NCI-H82 treated with DMSO at 0.1 percent for 48 hours (cell line): ENCODE measurements around the gene CCNE1.
"Not testable (repeated sequence)": the region's sequence is repeated elsewhere in the genome, so short reads cannot be mapped to it uniquely, and the experiment has no call there.

Source experiments
- DNase-seq: peaks from one replicate; lab custom pipeline; 2025; ENCODE audit not compliant: unreplicated experiment; lab: John Stamatoyannopoulos, UW

The CCNE1 gene

DNA sequence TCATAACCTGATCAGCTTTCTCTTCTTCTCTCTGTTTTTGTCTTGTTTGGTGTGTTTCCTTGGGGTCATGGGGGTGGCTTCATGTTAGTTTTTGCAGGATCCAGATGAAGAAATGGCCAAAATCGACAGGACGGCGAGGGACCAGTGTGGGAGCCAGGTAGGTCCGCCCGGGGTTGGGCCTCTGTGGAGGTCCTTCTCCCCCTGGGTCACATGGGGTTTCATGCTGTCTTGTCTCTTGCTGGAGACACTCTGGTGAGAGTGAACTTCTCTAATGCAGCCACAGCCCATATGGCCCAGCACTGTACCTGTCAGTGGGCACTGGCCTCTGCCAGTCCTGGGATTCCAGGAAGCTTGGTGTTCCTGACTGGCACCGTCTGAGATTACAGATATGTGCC lies 1.1 kb downstream of the CCNE1 start:
- DNase-seq: no peak

DNA sequence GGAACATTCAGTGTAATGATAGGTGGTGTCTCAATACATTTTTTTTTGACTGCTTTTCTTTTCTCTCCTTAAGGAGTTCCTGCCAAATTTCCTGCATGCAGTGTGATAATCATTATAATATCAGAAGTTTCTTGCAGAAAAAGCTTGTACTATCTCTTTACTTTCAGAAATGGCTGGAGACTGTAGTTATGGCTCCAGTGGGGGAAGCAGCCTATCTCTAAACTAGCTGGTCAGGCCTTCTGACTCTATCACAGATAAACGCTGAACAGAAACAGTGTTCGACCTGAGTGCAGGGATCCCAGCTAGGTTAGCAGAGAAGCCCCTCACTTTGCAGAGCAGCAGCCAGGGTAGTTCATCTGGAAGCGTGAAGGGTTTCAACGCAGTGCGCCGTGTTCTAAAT lies 1.9 kb downstream of the CCNE1 start:
- DNase-seq: no peak

DNA sequence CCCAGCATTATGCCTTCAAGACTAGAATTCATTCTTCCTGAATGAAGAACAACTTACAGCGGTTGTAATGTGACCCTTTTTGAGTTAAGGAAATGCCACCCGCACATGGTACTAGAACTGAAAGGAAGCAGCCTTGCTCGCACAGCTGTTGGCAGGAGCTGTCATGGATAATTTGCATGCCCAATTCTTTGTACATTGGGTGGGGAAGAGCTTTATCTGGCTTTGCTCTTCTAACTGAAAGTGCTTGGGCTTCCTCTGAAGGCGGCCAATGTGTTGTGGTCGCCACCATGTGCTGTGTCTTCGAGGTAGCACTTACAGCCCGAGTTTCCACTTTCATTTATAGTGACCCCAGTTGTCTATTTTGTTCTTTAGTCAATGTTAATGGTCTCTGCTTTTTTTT lies 3.4 kb downstream of the CCNE1 start:
- DNase-seq: no peak

DNA sequence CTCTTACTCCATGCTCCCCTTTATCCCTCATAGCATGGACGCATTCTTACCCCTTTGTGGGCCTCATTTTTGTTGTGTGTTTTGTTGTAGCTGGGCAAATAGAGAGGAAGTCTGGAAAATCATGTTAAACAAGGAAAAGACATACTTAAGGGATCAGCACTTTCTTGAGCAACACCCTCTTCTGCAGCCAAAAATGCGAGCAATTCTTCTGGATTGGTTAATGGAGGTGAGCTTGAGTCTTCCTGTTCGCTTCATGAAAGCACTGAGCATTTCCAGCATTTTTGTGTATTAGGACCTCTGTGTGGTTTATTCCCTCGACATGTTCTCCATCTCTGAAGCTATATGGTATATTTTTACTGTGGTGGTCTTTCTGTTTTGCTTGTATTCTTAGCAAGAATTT lies 5.5 kb downstream of the CCNE1 start:
- no peak for DNase-seq

DNA sequence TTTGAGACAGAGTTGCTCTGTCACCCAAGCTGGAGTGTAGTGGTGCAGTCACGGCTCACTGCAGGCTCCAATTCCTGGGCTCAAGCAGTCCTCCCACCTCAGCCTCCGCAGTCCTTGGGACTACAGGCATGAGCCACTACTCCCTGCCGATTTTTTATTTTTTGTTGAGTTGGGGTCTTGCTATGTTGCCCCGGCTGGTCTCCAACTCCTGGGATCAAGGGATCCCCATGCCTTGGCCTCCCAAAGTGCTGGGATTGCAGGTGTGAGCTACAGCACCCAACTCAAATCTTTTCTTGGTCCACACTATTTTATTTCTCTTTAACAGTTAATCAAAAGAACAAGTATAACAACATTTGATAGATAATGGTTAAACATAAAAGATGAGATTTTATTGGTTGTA lies 7.5 kb downstream of the CCNE1 start:
- no peak for DNase-seq

DNA sequence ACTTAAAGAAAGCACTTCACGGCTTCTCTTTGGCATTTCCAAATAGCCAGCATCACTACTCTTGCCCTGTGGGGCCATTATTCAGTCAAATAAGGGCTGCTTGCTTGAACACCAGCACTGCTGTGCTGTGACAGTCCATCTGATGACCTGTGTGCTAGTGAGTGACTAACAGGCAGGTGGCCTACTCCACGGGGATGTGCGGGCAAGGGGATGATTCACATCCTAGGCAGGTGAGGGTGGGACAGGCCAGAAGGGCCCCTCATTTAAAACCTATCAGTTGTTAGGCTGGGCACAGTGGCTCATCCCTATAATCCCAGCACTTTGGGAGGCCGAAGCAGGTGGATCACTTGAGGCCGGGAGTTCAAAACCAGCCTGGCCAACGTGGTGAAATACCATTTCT lies 8.2 kb downstream of the CCNE1 start:
- DNase-seq: no peak

DNA sequence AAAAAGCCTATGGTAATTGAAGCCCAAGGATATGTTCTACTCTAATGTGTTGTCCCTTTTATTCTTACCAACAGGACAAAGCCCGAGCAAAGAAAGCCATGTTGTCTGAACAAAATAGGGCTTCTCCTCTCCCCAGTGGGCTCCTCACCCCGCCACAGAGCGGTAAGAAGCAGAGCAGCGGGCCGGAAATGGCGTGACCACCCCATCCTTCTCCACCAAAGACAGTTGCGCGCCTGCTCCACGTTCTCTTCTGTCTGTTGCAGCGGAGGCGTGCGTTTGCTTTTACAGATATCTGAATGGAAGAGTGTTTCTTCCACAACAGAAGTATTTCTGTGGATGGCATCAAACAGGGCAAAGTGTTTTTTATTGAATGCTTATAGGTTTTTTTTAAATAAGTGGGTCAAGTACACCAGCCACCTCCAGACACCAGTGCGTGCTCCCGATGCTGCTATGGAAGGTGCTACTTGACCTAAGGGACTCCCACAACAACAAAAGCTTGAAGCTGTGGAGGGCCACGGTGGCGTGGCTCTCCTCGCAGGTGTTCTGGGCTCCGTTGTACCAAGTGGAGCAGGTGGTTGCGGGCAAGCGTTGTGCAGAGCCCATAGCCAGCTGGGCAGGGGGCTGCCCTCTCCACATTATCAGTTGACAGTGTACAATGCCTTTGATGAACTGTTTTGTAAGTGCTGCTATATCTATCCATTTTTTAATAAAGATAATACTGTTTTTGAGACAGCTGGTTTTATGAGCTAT lies 12.0 kb downstream of the CCNE1 start:
- no peak for DNase-seq

DNA sequence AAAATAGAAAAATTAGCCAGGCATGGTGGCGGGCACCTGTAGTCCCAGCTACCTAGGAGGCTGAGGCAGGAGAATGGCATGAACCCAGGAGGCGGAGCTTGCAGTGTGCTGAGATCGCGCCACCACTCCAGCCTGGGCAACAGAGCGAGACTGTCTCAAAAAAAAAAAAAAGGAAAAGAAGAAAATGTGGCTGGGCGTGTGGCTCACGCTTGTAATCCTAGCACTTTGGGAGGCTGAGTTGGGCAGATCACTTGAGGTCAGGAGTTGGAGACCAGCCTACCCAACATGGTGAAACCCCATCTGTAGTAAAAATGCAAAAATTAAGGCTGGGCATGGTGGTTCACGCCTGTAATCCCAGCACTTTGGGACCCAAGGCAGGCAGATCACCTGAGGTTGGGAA lies 13.5 kb downstream of the CCNE1 start:
- DNase-seq: not testable (repeated sequence)

DNA sequence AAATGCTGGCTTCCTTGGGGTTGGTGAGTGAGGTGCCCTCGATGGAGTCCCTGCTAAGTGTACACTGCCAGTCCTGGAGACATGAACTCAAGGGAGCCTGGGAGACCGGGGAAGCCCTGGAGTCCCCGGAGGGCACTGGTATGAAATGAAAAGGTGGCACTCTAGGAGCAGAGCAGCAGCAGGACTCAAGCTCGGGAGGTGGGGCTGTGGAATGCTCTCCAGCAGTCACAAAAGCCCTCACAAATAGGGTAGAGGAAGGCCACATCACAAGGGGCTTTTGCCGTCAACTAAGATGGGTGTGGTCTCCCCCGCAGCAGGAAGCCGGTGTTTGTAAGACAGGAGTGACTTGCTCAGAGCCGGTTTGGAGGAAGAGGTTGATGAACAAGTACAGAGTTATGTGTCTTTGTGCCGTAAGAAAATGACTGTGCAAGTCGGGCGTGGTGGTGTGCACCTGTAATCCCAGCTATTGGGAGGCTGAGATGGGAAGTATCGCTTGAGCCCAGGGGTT lies 19.3 kb downstream of the CCNE1 start:
- DNase-seq: no peak

DNA sequence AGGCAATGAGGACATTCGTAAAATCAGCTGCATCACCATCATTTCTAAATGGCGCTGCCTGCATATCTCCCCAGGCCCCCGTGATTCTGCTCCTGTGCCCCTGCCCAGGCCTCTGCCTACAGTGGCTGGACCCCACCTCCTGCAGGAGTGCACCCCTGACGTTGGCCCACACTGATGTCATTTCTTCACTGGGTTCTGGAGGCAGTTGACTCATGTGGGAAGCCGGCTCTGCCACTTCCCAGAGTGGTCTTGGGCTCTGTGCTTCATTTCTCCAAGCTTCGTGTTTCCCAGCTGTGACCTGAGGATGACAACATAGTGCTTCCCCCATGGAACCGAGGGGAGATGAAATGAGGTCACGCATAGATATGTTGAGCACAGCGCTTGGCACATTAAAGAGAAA lies 19.9 kb downstream of the CCNE1 start:
- no peak for DNase-seq

DNA sequence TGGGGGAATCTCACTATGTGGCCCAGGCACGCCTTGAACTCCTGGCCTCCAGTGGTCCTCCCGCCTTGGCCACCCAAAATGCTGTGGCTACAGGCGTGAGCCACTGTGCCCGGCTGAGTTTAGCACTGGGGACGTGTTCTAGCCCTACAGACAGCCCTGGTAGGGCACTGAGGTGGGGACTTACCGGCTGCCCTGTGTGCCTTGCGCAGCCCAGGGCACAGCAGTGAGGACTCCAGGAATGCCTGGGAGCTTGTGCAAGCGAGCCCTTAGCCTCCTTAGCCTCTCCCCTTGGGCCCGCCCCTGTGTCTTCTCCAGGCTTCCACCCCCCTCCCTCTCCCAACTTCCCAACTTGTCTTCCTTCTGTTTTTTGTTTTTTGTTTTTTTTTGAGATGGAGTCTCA lies 21.0 kb downstream of the CCNE1 start:
- DNase-seq: no peak

DNA sequence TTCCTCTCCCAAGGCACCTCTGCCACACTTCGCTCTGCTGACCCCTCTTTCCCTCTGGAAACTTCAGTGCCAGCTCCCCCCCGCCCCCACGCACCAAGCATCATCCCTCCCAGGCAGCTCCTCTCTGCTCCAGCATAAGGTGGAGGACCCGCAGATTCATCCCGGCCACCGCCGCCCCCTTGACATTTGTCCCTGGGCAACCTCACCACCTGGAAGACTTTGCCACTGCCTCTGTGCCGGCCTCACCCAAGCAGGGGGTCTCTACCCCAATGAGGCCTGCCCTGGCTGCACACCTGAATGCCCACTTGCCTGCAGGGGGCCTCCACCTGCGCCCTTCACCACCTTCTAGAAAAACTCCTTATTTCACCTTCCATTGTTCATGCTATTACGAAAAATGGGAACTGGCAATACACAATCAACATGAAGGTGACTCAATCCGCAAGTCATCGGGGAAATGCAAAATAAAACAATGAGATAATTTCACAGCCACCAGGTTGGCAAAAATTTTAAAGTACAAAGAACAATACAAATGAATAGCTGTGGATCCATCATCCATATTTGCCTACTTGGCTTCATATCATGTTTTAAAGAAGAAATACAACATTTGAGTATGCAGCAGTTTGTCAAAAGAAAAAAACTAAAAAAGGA lies 21.9 kb downstream of the CCNE1 start:
- no peak for DNase-seq

DNA sequence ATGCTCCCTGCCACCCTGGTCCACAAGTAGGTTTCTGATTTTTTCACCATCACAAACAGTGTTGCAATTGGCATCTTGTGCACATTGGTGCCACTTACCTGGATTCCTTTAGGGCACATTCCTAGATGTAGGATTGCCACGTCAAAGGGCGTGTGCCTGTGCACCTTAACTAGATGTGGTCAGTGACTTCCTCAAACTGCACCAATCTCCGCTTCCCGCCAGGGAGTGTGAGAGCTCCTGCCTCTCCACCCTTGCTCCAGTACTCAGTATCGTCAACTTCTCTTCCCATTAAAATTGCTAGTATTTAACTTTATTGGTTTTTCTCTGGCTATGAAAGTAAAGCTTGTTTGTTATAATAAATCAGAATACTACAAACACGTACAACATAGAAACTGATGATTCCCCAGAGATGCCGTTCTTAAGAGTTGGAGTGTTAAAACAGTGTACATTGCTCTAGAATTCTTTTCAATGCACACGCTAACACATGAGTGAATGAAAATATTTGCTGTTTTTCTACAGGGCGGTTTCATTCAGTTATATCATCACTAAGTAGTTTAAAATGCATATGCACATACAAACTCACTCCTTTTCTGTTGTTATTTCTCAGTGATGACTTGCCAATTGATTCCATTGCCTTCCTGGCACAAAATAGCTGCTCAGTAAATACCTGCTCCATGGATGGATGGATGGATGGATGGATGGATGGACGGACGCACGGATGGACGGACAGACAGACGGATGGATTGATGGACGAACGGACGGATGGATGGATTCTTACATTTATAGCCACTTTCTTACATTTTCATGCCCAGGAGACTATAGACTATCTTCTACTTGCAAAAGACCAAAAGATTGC lies 23.4 kb downstream of the CCNE1 start:
- DNase-seq: no peak

DNA sequence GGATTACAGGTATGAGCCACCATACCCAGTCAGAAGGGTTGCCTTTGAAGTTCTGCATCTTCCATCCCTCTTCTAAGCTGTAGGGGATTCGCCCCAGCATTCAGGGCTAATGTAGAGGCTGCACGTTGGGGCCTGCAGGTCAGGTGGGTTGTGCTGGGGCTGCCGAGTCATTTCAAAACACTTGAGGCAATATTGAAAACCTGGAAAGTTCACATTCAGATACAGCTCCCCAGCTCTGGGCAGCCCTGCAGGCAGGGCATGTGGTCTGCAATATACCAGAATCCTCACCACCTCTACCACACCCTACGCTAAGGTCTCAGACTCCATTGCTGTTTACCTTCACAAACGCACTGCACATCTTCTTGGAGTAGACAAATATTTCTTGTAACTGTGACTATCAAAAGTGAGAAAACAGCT lies 24.6 kb downstream of the CCNE1 start:
- DNase-seq: no peak

DNA sequence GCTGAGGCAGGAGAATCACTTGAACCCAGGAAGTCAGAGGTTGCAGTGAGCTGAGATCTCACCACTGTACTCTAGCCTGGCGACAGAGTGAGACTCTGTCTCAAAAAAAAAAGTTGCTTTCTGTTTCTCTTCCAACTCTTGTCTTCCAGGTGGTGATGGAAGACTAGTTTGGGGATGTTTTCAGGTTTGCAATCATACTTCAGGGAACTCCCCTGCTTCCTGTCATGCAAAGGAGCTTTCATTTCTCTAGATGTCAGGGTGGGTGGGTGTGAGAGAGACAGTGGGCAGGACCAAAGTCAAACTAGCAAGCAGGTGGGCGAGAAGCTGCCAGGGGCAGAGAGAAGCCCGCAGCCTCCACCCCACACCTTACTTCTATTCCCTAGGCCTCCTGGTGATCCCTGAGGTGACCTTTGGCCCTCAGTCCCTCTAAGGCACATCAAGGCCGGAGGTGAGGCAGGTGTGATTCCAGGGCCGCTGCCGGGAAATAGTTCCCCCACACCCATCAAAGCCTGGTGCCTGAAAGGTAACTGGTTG lies 25.7 kb downstream of the CCNE1 start:
- no peak for DNase-seq

DNA sequence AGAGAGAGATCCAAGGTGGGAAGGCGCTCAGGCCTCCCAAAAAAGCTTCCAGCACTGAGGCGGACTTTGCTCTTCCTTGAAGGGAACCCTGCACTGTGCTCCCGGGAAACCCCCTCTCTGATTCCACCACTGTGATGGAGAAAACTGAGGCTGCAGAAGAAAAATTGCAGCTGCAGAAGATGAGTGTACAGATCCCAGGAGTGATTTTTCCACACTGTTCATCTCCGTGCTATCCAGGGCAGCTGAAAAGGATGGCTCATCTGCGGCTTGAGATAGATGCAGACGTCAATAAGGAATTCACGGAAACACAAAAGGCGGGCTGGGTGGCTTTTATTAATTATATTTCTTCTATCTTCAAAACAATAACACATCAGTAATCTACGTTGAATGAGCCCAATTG lies 26.2 kb downstream of the CCNE1 start:
- DNase-seq: no peak

DNA sequence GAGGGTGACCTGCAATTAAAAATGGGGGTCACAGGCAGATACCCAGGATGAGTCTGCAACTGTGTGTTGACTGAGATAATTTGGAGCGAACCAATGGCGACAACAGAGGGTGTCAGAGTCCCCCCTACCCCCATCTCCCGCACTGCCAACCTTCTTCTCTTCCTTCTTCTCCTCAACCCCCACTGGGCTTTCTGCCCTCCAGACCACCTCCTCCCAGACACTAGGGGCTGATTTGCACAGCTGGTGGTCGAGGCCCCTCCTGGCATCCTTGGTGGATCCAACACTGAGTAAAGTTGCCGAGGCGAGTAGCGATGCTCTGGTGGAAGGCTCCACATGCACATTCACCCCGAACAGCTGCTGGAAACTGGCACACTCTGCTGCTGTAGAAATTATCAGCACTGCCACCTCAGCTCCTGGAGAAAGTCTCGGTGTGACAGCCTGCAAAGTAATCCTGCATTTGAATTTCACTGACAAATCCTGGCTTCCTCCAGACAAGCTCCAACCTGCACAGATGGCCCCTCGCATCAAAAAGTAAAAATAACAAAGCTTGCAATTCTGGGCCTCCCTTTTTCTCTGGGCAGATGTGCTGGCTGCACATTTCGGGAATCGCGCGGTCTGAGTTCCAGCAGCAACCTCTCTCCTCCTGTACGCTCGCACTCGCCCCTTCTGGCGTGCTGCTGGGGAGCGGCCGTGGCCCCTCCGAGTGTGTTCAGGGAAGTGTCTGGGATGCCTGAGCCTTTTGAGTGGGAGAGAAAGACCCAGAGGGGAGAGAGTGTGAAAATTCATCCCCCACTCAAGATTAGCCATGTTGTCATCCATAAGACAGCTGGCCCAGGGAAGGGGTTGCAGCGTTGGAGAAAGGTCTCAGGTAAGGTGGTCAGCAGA lies 28.5 kb downstream of the CCNE1 start:
- DNase-seq: no peak

DNA sequence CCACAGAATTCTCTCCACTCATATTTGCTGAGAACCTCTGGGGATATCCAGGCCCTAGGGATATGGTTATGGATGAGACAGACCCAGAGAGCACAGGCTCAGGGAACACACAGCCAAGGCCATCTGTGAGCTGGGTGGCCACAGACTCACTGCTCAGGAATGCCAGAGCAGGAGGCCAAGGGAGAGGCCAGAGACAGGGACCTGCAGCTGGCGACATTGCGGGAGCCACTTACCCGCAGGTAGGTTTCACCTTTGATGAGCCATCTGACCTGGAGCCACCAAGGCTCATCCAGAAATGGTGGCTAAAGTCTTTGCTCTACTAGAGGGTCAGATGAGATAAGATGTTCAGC lies 29.4 kb downstream of the CCNE1 start:
- DNase-seq: no peak

DNA sequence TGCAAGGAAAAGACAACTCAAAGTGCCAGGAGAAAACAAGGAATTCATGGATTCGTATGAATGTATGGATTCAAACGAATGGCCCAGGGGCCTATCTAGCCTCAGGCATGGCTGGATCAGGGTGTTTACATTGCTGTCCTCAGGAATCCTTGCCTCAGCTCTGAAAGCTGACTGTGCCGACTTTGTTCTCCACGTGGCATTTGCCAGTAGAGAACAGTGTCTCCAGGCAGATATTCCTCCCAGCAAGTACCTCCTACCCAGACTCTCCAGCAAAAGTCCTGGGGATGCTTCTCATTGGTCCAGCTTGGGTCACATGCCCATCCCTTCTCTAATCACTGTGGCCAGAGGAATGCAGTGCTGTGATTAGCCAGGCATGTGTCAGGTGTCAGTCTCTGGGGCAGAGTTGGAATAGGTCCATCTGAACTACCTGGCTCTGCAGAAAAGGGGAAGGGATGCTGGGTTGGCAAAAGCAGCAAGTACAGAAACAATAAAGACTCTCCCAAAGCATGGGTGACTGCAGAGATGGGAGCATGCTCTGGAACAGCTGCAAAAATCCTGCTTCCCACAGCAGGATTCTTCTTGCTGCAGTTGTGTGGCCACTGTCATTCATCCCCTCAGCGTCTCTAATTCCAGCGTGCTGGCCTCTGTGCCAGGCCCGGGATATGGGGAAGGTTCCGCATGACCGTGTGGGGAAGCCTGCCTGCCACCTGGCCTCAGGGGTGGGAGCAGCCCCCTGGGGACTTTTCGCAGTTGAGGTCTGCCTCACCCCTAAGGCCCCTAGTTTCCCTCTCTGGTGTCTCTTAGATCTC lies 30.0 kb downstream of the CCNE1 start:
- peak; percentile 51 for DNase-seq
